ENCODE results near the gene CALM3. TPM values are rescaled to one million over a fixed set of nuclear protein-coding genes. Genes with fewer than 3 reads are reported as not detected.
"Not testable (repeated sequence)": the region's sequence is repeated elsewhere in the genome, so short reads cannot be mapped to it uniquely, and the experiment has no call there.

The CALM3 gene
- total RNA-seq, 6 experiments from 2014 or later: 83.8 to 119 (median 92.2) TPM

DNA sequence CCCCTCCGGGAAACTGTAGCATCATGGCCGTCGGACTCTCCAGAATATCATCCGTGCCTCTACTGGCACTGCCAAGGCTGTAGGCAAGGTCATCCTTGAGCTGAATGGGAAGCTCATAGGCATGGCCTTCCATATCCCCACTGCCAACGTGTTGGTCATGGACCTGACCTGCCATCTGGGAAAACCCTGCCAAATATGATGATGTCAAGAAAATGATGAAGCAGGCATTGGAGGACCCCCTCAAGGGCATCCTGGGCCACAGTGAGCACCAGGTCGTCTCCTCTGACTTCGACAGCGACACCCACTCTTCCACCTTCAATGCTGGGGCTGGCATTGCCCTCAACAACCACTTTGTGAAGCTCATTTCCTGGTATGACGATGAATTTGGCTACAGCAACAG lies 41.9 kb upstream of the CALM3 start:
- intact Hi-C loops (cut with DNase I): no loop called here

DNA sequence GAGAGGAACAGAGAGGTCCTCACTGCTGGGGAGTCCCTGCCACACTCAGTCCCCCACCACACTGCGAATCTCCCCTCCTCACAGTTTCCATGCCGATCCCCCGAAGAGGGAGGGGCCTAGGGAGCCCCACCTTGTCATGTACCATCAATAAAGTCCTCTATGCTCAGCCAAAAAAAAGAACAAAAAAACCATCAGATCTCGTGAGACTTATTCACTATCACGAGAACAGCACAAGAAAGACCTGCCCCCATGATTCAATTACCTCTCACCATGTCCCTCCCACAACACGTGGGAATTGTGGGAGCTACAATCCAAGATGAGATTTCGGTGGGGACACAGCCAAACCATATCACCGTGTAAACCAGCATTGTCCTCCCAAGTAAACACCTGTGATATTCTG lies 41.5 kb upstream of the CALM3 start:
- H3K4me1 ChIP-seq; ATAC-seq; intact Hi-C loops (cut with DNase I); H3K36me3 ChIP-seq; H3K9me3 ChIP-seq; H3K27ac ChIP-seq; DNase-seq; H3K27me3 ChIP-seq; H3K4me3 ChIP-seq: not testable (repeated sequence)
- 71% methylated on average over 4 of the region's 8 CpGs for WGBS (ENCODE audit: insufficient coverage, low coverage, low lambda C conversion rate, missing lambda C conversion rate)

More for the DNA sequence above, 41.9 kb upstream of the CALM3 start:
- TF ChIP-seq POLR2A (IDR thresholded peaks at IDR 0.05): no peak
- TF ChIP-seq, protein P1, sequence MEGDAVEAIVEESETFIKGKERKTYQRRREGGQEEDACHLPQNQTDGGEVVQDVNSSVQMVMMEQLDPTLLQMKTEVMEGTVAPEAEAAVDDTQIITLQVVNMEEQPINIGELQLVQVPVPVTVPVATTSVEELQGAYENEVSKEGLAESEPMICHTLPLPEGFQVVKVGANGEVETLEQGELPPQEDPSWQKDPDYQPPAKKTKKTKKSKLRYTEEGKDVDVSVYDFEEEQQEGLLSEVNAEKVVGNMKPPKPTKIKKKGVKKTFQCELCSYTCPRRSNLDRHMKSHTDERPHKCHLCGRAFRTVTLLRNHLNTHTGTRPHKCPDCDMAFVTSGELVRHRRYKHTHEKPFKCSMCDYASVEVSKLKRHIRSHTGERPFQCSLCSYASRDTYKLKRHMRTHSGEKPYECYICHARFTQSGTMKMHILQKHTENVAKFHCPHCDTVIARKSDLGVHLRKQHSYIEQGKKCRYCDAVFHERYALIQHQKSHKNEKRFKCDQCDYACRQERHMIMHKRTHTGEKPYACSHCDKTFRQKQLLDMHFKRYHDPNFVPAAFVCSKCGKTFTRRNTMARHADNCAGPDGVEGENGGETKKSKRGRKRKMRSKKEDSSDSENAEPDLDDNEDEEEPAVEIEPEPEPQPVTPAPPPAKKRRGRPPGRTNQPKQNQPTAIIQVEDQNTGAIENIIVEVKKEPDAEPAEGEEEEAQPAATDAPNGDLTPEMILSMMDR (IDR thresholded peaks at IDR 0.05): no peak
- Histone ChIP-seq H3K9me3 (no peaks in the 10 kb centered on the region), H3K36me3 (no peaks in the 10 kb centered on the region), H3K4me3 (no peak overlapping the region), H3K27ac (no peak overlapping the region), H3K27me3 (no peaks in the 10 kb centered on the region), H3K4me1 (no peaks in the 10 kb centered on the region)
- ATAC-seq: no peak
- WGBS (ENCODE audit: insufficient coverage, low coverage, low lambda C conversion rate, missing lambda C conversion rate): 100% methylated on average over 1 of the region's 9 CpGs
- DNase-seq: no peak

DNA sequence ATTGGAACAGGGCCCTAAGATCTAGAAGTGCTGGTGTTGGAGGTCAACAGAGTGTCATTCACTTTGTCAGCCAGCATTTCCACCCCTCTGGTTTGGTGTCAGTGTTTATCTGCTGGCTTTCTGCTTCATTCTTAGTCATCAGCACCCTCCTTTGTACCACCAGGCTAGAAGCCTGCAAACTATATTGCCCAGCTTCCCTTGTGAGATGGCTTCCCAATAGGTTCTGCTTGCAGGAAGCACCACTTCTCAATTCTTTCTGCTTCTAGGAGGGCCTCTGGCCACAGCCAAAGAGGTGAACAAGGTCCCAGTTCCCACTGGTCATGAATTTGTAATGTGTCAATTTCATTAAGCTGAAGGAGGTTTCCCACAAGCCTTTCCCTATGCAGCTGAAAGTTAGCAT lies 36.4 kb upstream of the CALM3 start:
- DNase-seq (no peak), ATAC-seq (no peak)
- no peak overlapping the region for H3K27ac ChIP-seq
- no peaks in the 10 kb centered on the region for H3K27me3 ChIP-seq
- intact Hi-C loops (cut with DNase I): no loop called here
- H3K4me1 ChIP-seq: no peaks in the 10 kb centered on the region
- H3K9me3 ChIP-seq: no peaks in the 10 kb centered on the region
- TF ChIP-seq POLR2A (IDR thresholded peaks at IDR 0.05): no peak
- TF ChIP-seq, protein P1 (IDR thresholded peaks at IDR 0.05): no peak
- no peak overlapping the region for H3K4me3 ChIP-seq
- no peaks in the 10 kb centered on the region for H3K36me3 ChIP-seq

DNA sequence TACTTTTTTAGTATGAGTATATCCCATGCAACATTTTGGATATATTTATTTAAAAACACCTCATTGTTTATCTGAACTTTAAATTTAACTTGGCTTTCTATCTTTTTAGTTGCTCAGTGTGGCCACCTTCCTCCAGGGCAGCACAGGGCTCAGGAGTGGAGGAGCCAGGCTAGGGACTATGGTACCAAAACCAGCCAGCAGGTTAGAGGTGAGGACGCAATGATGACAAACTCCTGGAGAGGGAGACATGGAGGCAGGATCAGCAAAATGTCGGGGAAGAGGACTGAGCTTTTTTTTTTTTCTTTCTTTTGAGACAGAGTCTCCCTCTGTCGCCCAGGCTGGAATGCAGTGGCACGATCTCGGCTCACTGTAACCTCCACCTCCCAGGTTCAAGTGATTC lies 29.6 kb upstream of the CALM3 start:
- intact Hi-C loops (cut with DNase I): no loop called here

DNA sequence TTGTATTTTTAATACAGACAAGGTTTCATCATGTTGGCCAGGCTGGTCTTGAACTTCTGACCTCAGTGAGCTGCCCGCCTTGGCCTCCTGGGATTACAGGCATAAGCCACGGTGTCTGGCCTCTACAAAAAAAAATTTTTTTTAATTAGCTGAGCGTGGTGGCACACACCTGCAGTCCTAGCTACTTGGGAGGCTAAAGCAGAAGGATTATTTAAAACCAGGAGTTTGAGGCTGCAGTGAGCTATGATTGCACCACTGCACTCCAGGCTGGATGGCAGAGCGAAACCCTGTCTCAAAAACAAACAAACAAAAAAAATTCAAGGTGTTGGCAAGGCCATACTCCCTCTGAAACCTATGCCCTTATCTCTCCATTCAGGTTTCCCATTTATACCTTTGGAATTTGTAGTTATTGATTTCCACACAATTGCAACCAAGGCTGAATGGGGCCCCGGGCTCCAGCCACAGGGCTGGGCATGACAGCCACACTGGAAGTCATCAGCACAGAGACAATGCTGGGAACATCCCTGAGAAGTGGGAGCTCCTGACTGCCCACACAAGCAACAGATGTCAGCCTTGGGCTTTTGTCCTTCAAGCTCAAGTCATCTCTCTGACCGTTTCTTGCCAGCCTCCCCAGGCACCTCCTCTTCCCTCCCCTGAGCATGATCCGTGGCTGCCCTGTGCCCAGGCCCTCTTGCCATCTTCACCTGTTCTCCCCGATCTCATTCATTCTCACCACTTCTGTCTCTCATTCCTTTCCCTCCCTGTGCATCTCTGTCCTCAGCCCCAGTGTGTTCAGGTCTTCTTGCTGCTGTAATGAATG lies 27.2 kb upstream of the CALM3 start:
- intact Hi-C loops (cut with DNase I): no loop called here
- H3K9me3 ChIP-seq: no peaks in the 10 kb centered on the region
- H3K27me3 ChIP-seq: no peaks in the 10 kb centered on the region
- DNase-seq (no peak), ATAC-seq (peak; percentile 44 to 82 (median 62))
- H3K36me3 ChIP-seq: no peaks in the 10 kb centered on the region
- H3K4me3 ChIP-seq: no peak overlapping the region
- TF ChIP-seq, protein P1 (IDR thresholded peaks at IDR 0.05): no peak
- TF ChIP-seq POLR2A (IDR thresholded peaks at IDR 0.05): no peak
- H3K4me1 ChIP-seq: no peaks in the 10 kb centered on the region
- no peak overlapping the region for H3K27ac ChIP-seq
- 65% methylated on average over 7 of the region's 8 CpGs for WGBS (ENCODE audit: insufficient coverage, low coverage, low lambda C conversion rate, missing lambda C conversion rate)

More for the DNA sequence above, 29.6 kb upstream of the CALM3 start:
- TF ChIP-seq POLR2A (IDR thresholded peaks at IDR 0.05): no peak
- TF ChIP-seq, protein P1 (IDR thresholded peaks at IDR 0.05): no peak
- DNase-seq: no peak
- H3K4me1 ChIP-seq: no peaks in the 10 kb centered on the region
- peak in 2 of 4 donors; percentile 37 to 44 for ATAC-seq
- H3K9me3 ChIP-seq: no peaks in the 10 kb centered on the region
- no peak overlapping the region for H3K4me3 ChIP-seq
- WGBS (ENCODE audit: insufficient coverage, low coverage, low lambda C conversion rate, missing lambda C conversion rate): 50% methylated on average over 5 of the region's 5 CpGs
- H3K27ac ChIP-seq: no peak overlapping the region
- H3K36me3 ChIP-seq: no peaks in the 10 kb centered on the region
- no peaks in the 10 kb centered on the region for H3K27me3 ChIP-seq
